Germinal center (tissue), 1 donor: ENCODE data around the gene STBD1.
"Not testable (repeated sequence)": the region's sequence is repeated elsewhere in the genome, so short reads cannot be mapped to it uniquely, and the experiment has no call there.

Experiments
- DNase-seq: peaks from one replicate; pipeline ENCODE4 v3.0.0; 2012; ENCODE audit warnings: mixed read lengths, low spot score

The STBD1 gene

GRCh38 chr4:76305971-76306881 lies at the start of gene STBD1:
Gene STBD1 (plus strand): TSS chr4:76306733. CDS start chr4:76306770, 37 bp downstream.
- no peak for DNase-seq

GRCh38 chr4:76256968-76257367 lies 49.6 kb upstream of the STBD1 start:
- DNase-seq: no peak

- DNase-seq: no peak
These were observed 48.7 kb upstream of the STBD1 start for GRCh38 chr4:76257824-76258223.

- no peak for DNase-seq
These were observed 46.0 kb upstream of the STBD1 start for GRCh38 chr4:76260571-76260970.

GRCh38 chr4:76265631-76266218 lies 40.8 kb upstream of the STBD1 start:
- DNase-seq: no peak

- DNase-seq: no peak
These were observed 39.9 kb upstream of the STBD1 start for GRCh38 chr4:76266627-76267026.

GRCh38 chr4:76267811-76268210 lies 38.7 kb upstream of the STBD1 start:
- no peak for DNase-seq

GRCh38 chr4:76270244-76271175 lies 36.0 kb upstream of the STBD1 start:
- DNase-seq: no peak

GRCh38 chr4:76271248-76271647 lies 35.3 kb upstream of the STBD1 start:
- DNase-seq: no peak

GRCh38 chr4:76272073-76272472 lies 34.5 kb upstream of the STBD1 start:
- DNase-seq: no peak

- DNase-seq: no peak
These were observed 34.0 kb upstream of the STBD1 start for GRCh38 chr4:76272582-76272981.

- no peak for DNase-seq
These were observed 33.5 kb upstream of the STBD1 start for GRCh38 chr4:76272999-76273398.

GRCh38 chr4:76275486-76276124 lies 30.9 kb upstream of the STBD1 start:
- no peak for DNase-seq

- no peak for DNase-seq
These were observed 29.7 kb upstream of the STBD1 start for GRCh38 chr4:76276813-76277212.

GRCh38 chr4:76277667-76278066 lies 28.9 kb upstream of the STBD1 start:
- no peak for DNase-seq

GRCh38 chr4:76278583-76278982 lies 27.9 kb upstream of the STBD1 start:
- DNase-seq: no peak

- no peak for DNase-seq
These were observed 27.1 kb upstream of the STBD1 start for GRCh38 chr4:76279462-76279861.

- no peak for DNase-seq
These were observed 25.8 kb upstream of the STBD1 start for GRCh38 chr4:76280488-76281441.

GRCh38 chr4:76281594-76281993 lies 24.9 kb upstream of the STBD1 start:
- DNase-seq: not testable (repeated sequence)

GRCh38 chr4:76282941-76283689 lies 23.4 kb upstream of the STBD1 start:
- DNase-seq: no peak
